Measurements from ENCODE around the gene STK40.

The STK40 gene

GRCh38 chr1:36346741-36347370 lies 38.9 kb downstream of the STK40 start:
- H3K9me3 Mint-ChIP-seq: no peaks in the 10 kb centered on the region
- H3K4me1 Mint-ChIP-seq: peaks cover 14% of the 10 kb centered on the region
- peaks cover 57% of the 10 kb centered on the region for H3K36me3 Mint-ChIP-seq
- ATAC-seq (no peak), DNase-seq (ENCODE audit: low spot score in 2 of 2) (no peak)
- no peak overlapping the region for H3K4me3 Mint-ChIP-seq
- peak overlapping the region; percentile 40 for H3K27ac Mint-ChIP-seq

GRCh38 chr1:36345353-36345752 lies 40.4 kb downstream of the STK40 start:
- H3K27ac Mint-ChIP-seq: peak overlapping the region; percentile 40

GRCh38 chr1:36344395-36344680 lies 41.4 kb downstream of the STK40 start:
- peaks cover 72% of the 10 kb centered on the region for H3K36me3 Mint-ChIP-seq
- H3K4me1 Mint-ChIP-seq: peaks cover 3% of the 10 kb centered on the region
- no peak overlapping the region for H3K4me3 Mint-ChIP-seq
- peak overlapping the region; percentile 40 for H3K27ac Mint-ChIP-seq
- DNase-seq (ENCODE audit: low spot score in 2 of 2): no peak
- H3K9me3 Mint-ChIP-seq: no peaks in the 10 kb centered on the region
- no peak for ATAC-seq

More at GRCh38 chr1:36345353-36345752, 40.4 kb downstream of the STK40 start:
- peaks cover 2% of the 10 kb centered on the region for H3K4me1 Mint-ChIP-seq
- peaks cover 68% of the 10 kb centered on the region for H3K36me3 Mint-ChIP-seq
- no peaks in the 10 kb centered on the region for H3K9me3 Mint-ChIP-seq
- ATAC-seq (no peak), DNase-seq (ENCODE audit: low spot score in 2 of 2) (no peak)
- H3K4me3 Mint-ChIP-seq: no peak overlapping the region

DNA sequence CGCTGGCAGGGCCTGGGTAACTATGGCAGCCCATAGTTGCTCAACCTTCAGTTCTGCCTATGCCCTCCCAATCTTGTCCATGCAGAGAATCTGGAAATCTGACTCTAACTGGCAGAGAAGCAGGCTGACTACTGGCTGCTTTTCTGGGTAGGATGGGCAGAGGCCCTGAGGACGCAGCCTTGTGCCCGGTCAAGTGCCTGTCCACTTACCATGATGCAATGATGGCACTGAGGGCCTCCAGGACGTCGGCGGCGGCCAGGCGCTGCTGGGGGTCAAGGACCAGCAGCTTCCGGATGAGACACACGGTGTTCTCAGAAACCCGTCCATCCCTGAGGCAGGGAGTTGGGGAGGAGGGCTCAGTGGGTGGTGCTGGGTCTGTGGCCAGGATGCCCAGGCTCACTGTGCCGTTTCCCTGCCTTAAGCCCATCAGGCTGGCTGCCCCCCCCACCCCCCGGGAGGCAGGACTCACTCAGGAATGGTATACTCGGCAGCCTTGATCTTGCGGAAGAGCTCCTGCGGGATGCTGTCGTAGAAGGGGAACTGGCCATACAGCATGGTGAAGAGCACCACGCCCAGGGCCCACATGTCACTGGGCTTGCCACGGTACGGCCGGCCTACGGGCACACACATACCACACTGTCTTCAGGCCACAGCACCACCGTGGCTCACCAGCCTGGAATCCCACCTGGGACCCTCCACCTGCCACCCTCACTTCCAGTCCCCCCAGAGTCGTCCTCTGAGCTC lies 41.9 kb downstream of the STK40 start:
- Mint-ChIP-seq H3K36me3 (peaks cover 67% of the 10 kb centered on the region), H3K9me3 (no peaks in the 10 kb centered on the region), H3K4me3 (no peak overlapping the region), H3K27ac (peak overlapping the region; percentile 40), H3K4me1 (peaks cover 9% of the 10 kb centered on the region)
- DNase-seq (ENCODE audit: low spot score in 2 of 2) (no peak), ATAC-seq (no peak)

DNA sequence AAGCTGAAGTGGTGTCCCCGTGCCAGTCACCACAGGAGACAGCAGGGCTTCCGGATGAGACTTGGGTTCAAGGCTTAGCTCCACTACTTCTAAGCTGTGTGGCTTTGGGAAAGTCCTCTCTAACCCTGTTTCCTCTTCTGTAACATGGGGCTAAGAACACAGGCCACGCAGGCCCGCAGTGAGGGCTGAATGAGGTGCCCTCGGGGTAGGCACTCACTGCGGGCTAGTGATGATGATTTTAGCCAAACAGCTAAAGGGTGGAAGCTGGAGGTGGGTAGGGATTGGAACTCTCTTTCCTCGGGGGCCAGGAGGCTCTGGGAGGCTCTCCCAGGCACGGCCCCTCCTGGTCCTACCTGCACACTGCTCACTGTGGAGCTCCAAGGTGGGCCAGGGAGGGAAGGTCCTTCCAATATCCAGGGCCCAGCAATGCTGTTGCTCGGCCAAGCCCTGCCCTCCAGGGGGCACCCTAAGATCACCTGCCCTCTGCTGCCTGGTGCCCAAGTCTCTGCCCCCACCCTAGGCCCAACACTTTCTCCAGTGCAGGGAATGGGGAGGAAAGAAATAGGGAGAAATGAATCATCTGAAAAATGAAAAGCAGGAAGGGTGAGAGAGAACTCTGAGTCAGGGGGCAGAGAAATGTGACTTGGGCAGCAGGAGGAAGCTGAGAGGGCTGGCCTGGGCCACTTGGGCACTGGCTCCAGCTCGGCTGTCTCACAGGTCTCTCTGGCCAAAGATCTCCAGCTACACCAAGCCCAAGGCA lies 43.1 kb downstream of the STK40 start:
- Mint-ChIP-seq H3K4me3 (no peak overlapping the region), H3K36me3 (peaks cover 55% of the 10 kb centered on the region), H3K9me3 (no peaks in the 10 kb centered on the region), H3K27ac (no peak overlapping the region), H3K4me1 (peaks cover 10% of the 10 kb centered on the region)
- DNase-seq (ENCODE audit: low spot score in 2 of 2) (no peak), ATAC-seq (peak; percentile 71)

GRCh38 chr1:36341626-36342320 lies 44.0 kb downstream of the STK40 start:
- ATAC-seq: no peak
- H3K4me1 Mint-ChIP-seq: peaks cover 10% of the 10 kb centered on the region
- no peak overlapping the region for H3K27ac Mint-ChIP-seq
- no peak overlapping the region for H3K4me3 Mint-ChIP-seq
- no peaks in the 10 kb centered on the region for H3K9me3 Mint-ChIP-seq
- peaks cover 47% of the 10 kb centered on the region for H3K36me3 Mint-ChIP-seq
- no peak for DNase-seq (ENCODE audit: low spot score in 2 of 2)

- peaks cover 27% of the 10 kb centered on the region for H3K36me3 Mint-ChIP-seq
- H3K27ac Mint-ChIP-seq: no peak overlapping the region
- DNase-seq (ENCODE audit: low spot score in 2 of 2) (no peak), ATAC-seq (no peak)
- no peak overlapping the region for H3K4me3 Mint-ChIP-seq
- H3K9me3 Mint-ChIP-seq: no peaks in the 10 kb centered on the region
- H3K4me1 Mint-ChIP-seq: peaks cover 10% of the 10 kb centered on the region
These were observed 46.1 kb downstream of the STK40 start for GRCh38 chr1:36339615-36340014.

GRCh38 chr1:36339215-36339614 lies 46.5 kb downstream of the STK40 start:
- no peak overlapping the region for H3K4me3 Mint-ChIP-seq
- no peak for DNase-seq (ENCODE audit: low spot score in 2 of 2)
- peaks cover 10% of the 10 kb centered on the region for H3K4me1 Mint-ChIP-seq
- H3K9me3 Mint-ChIP-seq: no peaks in the 10 kb centered on the region
- peaks cover 23% of the 10 kb centered on the region for H3K36me3 Mint-ChIP-seq
- ATAC-seq: no peak
- H3K27ac Mint-ChIP-seq: no peak overlapping the region

DNA sequence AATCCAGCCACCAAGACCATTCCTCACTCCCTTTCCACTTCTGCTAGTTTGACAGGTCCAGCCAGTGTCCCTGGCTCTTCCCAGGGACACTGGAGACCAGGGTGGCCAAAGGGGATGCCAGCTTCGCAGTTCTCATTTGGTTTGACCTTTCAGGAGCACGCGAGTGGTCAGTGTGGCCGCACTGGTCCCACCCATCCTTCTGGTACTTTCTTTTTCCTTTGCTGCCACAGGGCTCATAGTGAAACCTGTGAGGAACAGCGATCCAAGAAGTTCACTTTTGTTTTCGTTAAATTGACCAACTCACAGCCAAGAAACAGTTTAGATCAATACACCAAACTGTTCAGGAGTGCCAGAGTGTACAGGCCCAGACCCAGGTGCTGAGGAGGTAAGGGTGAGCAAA lies 47.9 kb downstream of the STK40 start:
- H3K9me3 Mint-ChIP-seq: no peaks in the 10 kb centered on the region
- ATAC-seq: no peak
- H3K27ac Mint-ChIP-seq: peak overlapping the region; percentile 14
- no peak overlapping the region for H3K4me3 Mint-ChIP-seq
- DNase-seq (ENCODE audit: low spot score in 2 of 2): no peak
- peaks cover 10% of the 10 kb centered on the region for H3K4me1 Mint-ChIP-seq
- H3K36me3 Mint-ChIP-seq: peaks cover 15% of the 10 kb centered on the region

GRCh38 chr1:36330940-36331339 lies 54.8 kb downstream of the STK40 start:
- peak overlapping the region; percentile 18 for H3K27ac Mint-ChIP-seq
- no peak overlapping the region for H3K4me3 Mint-ChIP-seq
- H3K4me1 Mint-ChIP-seq: peaks cover 18% of the 10 kb centered on the region
- H3K9me3 Mint-ChIP-seq: no peaks in the 10 kb centered on the region
- ATAC-seq: no peak
- peaks cover under 1% of the 10 kb centered on the region for H3K36me3 Mint-ChIP-seq
- no peak for DNase-seq (ENCODE audit: low spot score in 2 of 2)

- no peak for DNase-seq (ENCODE audit: low spot score in 2 of 2)
- Mint-ChIP-seq H3K9me3 (no peaks in the 10 kb centered on the region), H3K27ac (peak overlapping the region; percentile 18), H3K4me1 (peaks cover 22% of the 10 kb centered on the region), H3K4me3 (no peak overlapping the region), H3K36me3 (peaks cover 6% of the 10 kb centered on the region)
- ATAC-seq: no peak
These were observed 55.9 kb downstream of the STK40 start for GRCh38 chr1:36329817-36330216.

DNA sequence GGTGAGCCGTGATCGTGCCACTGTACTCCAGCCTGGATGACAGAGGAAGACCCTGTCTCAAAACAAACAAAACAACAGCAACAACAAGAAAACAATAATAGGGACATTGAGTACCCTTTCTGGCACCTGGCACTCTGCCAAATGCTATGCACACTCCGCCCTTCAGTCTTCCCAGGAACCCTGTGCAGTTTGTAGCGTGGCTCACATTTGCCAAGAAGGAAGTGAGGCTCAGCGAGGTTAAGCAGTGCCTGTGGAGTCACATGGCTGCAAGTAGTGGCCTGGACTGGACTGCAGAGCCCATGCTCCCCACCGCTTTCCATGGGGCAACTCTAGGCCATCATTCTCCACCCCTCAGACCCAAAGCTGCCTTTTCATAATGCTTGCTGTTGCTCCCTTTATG lies 57.0 kb downstream of the STK40 start:
- H3K27ac Mint-ChIP-seq: no peak overlapping the region

DNA sequence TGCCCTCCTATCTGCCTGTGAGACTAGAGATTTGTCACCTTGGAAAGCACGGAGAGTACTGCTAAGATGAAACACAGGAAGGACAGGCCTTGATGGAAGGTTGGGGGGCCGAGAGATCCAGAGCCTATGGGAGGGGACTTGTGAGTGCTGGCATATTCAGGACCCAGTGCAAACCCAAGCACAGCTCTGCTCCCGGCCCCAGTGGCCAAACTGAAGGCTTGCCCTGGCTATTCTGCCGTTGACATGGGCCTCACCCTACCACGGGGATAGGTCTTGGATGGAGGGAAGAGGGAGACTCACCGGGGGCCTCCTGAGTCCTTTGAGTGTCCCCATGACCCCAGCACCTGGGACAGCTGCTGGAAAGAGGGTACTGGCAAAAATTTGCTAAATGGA lies 57.6 kb downstream of the STK40 start:
- Mint-ChIP-seq H3K4me1 (peaks cover 32% of the 10 kb centered on the region), H3K36me3 (peaks cover 18% of the 10 kb centered on the region), H3K4me3 (no peak overlapping the region), H3K9me3 (no peaks in the 10 kb centered on the region), H3K27ac (peak overlapping the region; percentile 59)
- DNase-seq (ENCODE audit: low spot score in 2 of 2) (no peak), ATAC-seq (no peak)

More for the DNA sequence above, 57.0 kb downstream of the STK40 start:
- Mint-ChIP-seq H3K36me3 (peaks cover 15% of the 10 kb centered on the region), H3K9me3 (no peaks in the 10 kb centered on the region), H3K4me1 (peaks cover 32% of the 10 kb centered on the region), H3K4me3 (no peak overlapping the region)
- ATAC-seq: no peak
- no peak for DNase-seq (ENCODE audit: low spot score in 2 of 2)

DNA sequence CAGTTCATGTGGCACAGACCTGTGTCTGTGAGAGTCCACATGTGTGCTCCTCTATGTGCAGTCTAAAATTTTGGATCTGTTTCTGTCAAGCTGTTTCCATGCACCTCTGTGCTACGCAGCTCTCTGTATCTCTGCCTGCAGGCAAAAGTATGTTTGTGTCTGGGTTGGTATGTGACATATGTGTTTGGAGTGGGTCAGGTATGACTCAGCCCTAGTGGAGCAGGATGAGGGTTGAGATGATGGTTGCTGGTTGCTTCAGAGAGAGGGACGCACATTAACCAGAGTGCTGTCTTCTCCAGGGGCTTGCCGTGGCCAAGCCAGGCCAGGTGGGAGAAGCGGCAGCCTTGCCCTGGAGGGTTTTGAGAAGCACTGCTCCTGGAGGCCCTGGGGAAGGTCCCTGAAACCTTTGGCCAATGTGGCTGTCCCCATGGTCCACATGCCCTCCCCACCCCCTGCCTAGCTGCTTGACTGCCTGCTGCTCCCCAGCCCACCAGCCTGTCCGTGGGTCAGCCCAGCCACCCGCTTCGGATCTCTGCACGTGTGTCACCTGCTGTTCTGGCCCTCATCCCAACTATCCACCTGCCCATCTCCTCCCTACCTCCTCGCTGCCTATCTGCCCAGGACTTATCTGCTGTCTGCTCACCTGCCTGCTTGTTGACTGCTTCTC lies 58.2 kb downstream of the STK40 start:
- Mint-ChIP-seq H3K4me1 (peaks cover 32% of the 10 kb centered on the region), H3K36me3 (peaks cover 23% of the 10 kb centered on the region), H3K4me3 (no peak overlapping the region), H3K9me3 (no peaks in the 10 kb centered on the region), H3K27ac (peak overlapping the region; percentile 59)
- DNase-seq (ENCODE audit: low spot score in 2 of 2) (no peak), ATAC-seq (peak; percentile 67)

DNA sequence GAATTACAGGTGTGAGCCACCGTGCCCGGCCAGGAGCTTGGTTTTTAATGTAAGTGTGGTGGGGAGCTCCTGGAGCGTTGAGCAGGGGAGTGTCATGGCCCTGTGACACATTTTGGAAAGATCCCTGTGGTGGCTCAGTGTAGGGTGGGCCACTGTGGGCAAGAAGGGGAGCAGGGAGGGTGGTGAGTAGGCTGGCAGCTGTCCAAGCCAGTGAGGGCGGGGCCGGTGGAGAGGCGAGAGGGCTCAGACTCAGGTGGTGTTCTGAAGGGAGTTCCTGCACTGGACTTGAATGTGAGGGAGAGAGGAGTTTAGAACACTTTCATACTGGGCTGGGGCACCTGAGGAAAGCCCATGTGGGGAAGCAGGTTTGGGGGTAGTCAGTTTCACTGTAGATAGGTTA lies 59.2 kb downstream of the STK40 start:
- peaks cover 32% of the 10 kb centered on the region for H3K36me3 Mint-ChIP-seq
- H3K27ac Mint-ChIP-seq: peak overlapping the region; percentile 50
- DNase-seq (ENCODE audit: low spot score in 2 of 2) (no peak), ATAC-seq (no peak)
- H3K9me3 Mint-ChIP-seq: no peaks in the 10 kb centered on the region
- H3K4me1 Mint-ChIP-seq: peaks cover 37% of the 10 kb centered on the region
- no peak overlapping the region for H3K4me3 Mint-ChIP-seq

Data from stimulated activated effector memory CD8-positive, alpha-beta T cell treated with anti-CD3 and anti-CD28 coated beads, Interleukin-12 subunit alpha, Interleukin-12 subunit beta, amount 100 ng/mL, for 72 hours (primary cell).